HG03354 (cell line): ENCODE data around the gene TRMT13.

ENCODE experiments used
- ATAC-seq: cut with Tn5 transposase; IDR thresholded peaks from one replicate; pipeline ENCODE4 v1.9.1; 2021; ENCODE audit warnings: mild to moderate bottlenecking; ENCODE audit not compliant: unreplicated experiment, poor library complexity, severe bottlenecking

TRMT13 gene

GRCh38 chr1:100132566-100133477, at the start of gene TRMT13, which contains the start of gene SASS6:
Gene TRMT13 (plus strand): TSS chr1:100133163. CDS start chr1:100133169, 6 bp downstream.
Gene SASS6 (minus strand): TSS chr1:100132930. CDS start chr1:100132814, 116 bp downstream.
- peak; percentile 94 for ATAC-seq

- ATAC-seq, result no peak
These were observed 45.6 kb upstream of the TRMT13 start for GRCh38 chr1:100087396-100087795.

- ATAC-seq, result no peak
These were observed 43.9 kb upstream of the TRMT13 start for GRCh38 chr1:100089082-100089481.

GRCh38 chr1:100090471-100090870, 42.5 kb upstream of the TRMT13 start:
- no peak for ATAC-seq

GRCh38 chr1:100100202-100100601, 32.8 kb upstream of the TRMT13 start:
- no peak for ATAC-seq

GRCh38 chr1:100101564-100101963, 31.4 kb upstream of the TRMT13 start:
- no peak for ATAC-seq

- no peak for ATAC-seq
These were observed 25.3 kb upstream of the TRMT13 start for GRCh38 chr1:100107696-100108095.

GRCh38 chr1:100109554-100110066, 23.4 kb upstream of the TRMT13 start:
- no peak for ATAC-seq

GRCh38 chr1:100115524-100115923, 17.4 kb upstream of the TRMT13 start:
- ATAC-seq, result no peak

GRCh38 chr1:100122177-100122576, 10.8 kb upstream of the TRMT13 start:
- no peak for ATAC-seq

- ATAC-seq, result no peak
These were observed 5.7 kb upstream of the TRMT13 start for GRCh38 chr1:100127226-100127625.

GRCh38 chr1:100130552-100131077, 2.3 kb upstream of the TRMT13 start:
- ATAC-seq, result no peak

- ATAC-seq, result no peak
These were observed 1.3 kb upstream of the TRMT13 start for GRCh38 chr1:100131623-100132022.

- no peak for ATAC-seq
These were observed 1.9 kb downstream of the TRMT13 start for GRCh38 chr1:100134872-100135271.

GRCh38 chr1:100137602-100138001, 4.6 kb downstream of the TRMT13 start:
- ATAC-seq, result no peak

GRCh38 chr1:100141192-100141591, 8.2 kb downstream of the TRMT13 start:
- ATAC-seq, result no peak

- no peak for ATAC-seq
These were observed 9.4 kb downstream of the TRMT13 start for GRCh38 chr1:100142343-100142742.

- no peak for ATAC-seq
These were observed 12.2 kb downstream of the TRMT13 start for GRCh38 chr1:100145116-100145515.

GRCh38 chr1:100146958-100147357, 14.0 kb downstream of the TRMT13 start:
- no peak for ATAC-seq

GRCh38 chr1:100147875-100148274, 14.9 kb downstream of the TRMT13 start:
- ATAC-seq, result no peak

- no peak for ATAC-seq
These were observed 18.7 kb downstream of the TRMT13 start for GRCh38 chr1:100151679-100152078.
